COLO829 (cell line): Measurements from ENCODE around the gene GABRG1.

Experiments
- DNase-seq: peaks from one replicate; pipeline ENCODE4 v3.0.0; 2012; ENCODE audit warnings: low spot score

Gene GABRG1

GRCh38 chr4:46123913-46124755 lies at the start of gene GABRG1:
Gene GABRG1 (minus strand): TSS chr4:46124054. CDS start chr4:46123913, 141 bp downstream.
- DNase-seq = no peak

GRCh38 chr4:46146993-46147392 lies 23.1 kb upstream of the GABRG1 start:
- no peak for DNase-seq

- DNase-seq = no peak
Measured at GRCh38 chr4:46131498-46132057, 7.7 kb upstream of the GABRG1 start.

- no peak for DNase-seq
Measured at GRCh38 chr4:46124773-46125413, 1.0 kb upstream of the GABRG1 start.

- DNase-seq = no peak
Measured at GRCh38 chr4:46081674-46082073, 42.2 kb downstream of the GABRG1 start.

- DNase-seq = no peak
Measured at GRCh38 chr4:46081248-46081647, 42.6 kb downstream of the GABRG1 start.

GRCh38 chr4:46073778-46074177 lies 50.1 kb downstream of the GABRG1 start:
- DNase-seq = no peak

GRCh38 chr4:46051392-46051791 lies 72.5 kb downstream of the GABRG1 start:
- no peak for DNase-seq

GRCh38 chr4:46032056-46032455 lies 91.8 kb downstream of the GABRG1 start:
- DNase-seq = no peak

- no peak for DNase-seq
Measured at GRCh38 chr4:46016306-46016705, 107.5 kb downstream of the GABRG1 start.

- DNase-seq = no peak
Measured at GRCh38 chr4:45992728-45993127, 131.1 kb downstream of the GABRG1 start.

- DNase-seq = no peak
Measured at GRCh38 chr4:45989775-45990174, 134.1 kb downstream of the GABRG1 start.

- DNase-seq = no peak
Measured at GRCh38 chr4:45987858-45988257, 136.0 kb downstream of the GABRG1 start.
